ENCODE results near the gene SLC39A11.

The SLC39A11 gene

GRCh38 chr17:73029991-73030390 is 62.5 kb downstream of the SLC39A11 start:
- Histone ChIP-seq H3K27ac (replicated peaks) (no peak overlapping the region), H3K27me3 (ENCODE audit: insufficient read depth, poor library complexity, severe bottlenecking) (no peaks in the 10 kb centered on the region), H3K4me3 (replicated peaks; ENCODE audit: insufficient read depth, low read length) (no peak overlapping the region)
- TF ChIP-seq CTCF (IDR thresholded peaks at IDR 0.05; ENCODE audit: insufficient read depth, low read length) (no peak), GABPA (IDR thresholded peaks at IDR 0.05; ENCODE audit: low read depth) (no peak), POLR2AphosphoS5 (IDR thresholded peaks at IDR 0.05; ENCODE audit: low read depth) (no peak), SPI1 (IDR thresholded peaks at IDR 0.05; ENCODE audit: borderline replicate concordance, low read depth) (no peak), REST (IDR thresholded peaks at IDR 0.05; ENCODE audit: insufficient replicate concordance, low read depth) (no peak)
- DNase-seq (ENCODE audit: low read depth in 1 of 2, low spot score in 1 of 2) = no peak

- H3K4me3 ChIP-seq (replicated peaks; ENCODE audit: insufficient read depth, low read length) = no peak overlapping the region
- H3K27me3 ChIP-seq (ENCODE audit: insufficient read depth, poor library complexity, severe bottlenecking) = no peaks in the 10 kb centered on the region
- no peak for DNase-seq (ENCODE audit: low read depth in 1 of 2, low spot score in 1 of 2)
These were observed 63.5 kb downstream of the SLC39A11 start for GRCh38 chr17:73029021-73029420.

GRCh38 chr17:73028299-73028755 is 64.2 kb downstream of the SLC39A11 start:
- Histone ChIP-seq H3K27ac (replicated peaks) (no peak overlapping the region), H3K4me3 (replicated peaks; ENCODE audit: insufficient read depth, low read length) (no peak overlapping the region), H3K27me3 (ENCODE audit: insufficient read depth, poor library complexity, severe bottlenecking) (no peaks in the 10 kb centered on the region)
- DNase-seq (ENCODE audit: low read depth in 1 of 2, low spot score in 1 of 2) = no peak
- TF ChIP-seq SPI1 (IDR thresholded peaks at IDR 0.05; ENCODE audit: borderline replicate concordance, low read depth) (no peak), CTCF (IDR thresholded peaks at IDR 0.05; ENCODE audit: insufficient read depth, low read length) (no peak), POLR2AphosphoS5 (IDR thresholded peaks at IDR 0.05; ENCODE audit: low read depth) (no peak), REST (IDR thresholded peaks at IDR 0.05; ENCODE audit: insufficient replicate concordance, low read depth) (no peak), GABPA (IDR thresholded peaks at IDR 0.05; ENCODE audit: low read depth) (no peak)

More at GRCh38 chr17:73029021-73029420, 63.5 kb downstream of the SLC39A11 start:
- no peak overlapping the region for H3K27ac ChIP-seq (replicated peaks)
- TF ChIP-seq POLR2AphosphoS5 (IDR thresholded peaks at IDR 0.05; ENCODE audit: low read depth) (no peak), CTCF (IDR thresholded peaks at IDR 0.05; ENCODE audit: insufficient read depth, low read length) (no peak), GABPA (IDR thresholded peaks at IDR 0.05; ENCODE audit: low read depth) (no peak), SPI1 (IDR thresholded peaks at IDR 0.05; ENCODE audit: borderline replicate concordance, low read depth) (no peak), REST (IDR thresholded peaks at IDR 0.05; ENCODE audit: insufficient replicate concordance, low read depth) (no peak)

All from HL-60 (cell line).